Epithelial cell of proximal tubule (primary cell): Measurements from ENCODE around the gene MEOX1. TPM values are rescaled to one million over a fixed set of nuclear protein-coding genes. Genes with fewer than 3 reads are reported as not detected.

Experiments
- DNase-seq: peaks from one replicate; pipeline ENCODE4 v3.0.0-alpha.2; 2011; ENCODE audit warnings: low read depth
- H3K4me3 ChIP-seq: 2 replicates; pipeline ENCODE4 v1.5.1; 2011; ENCODE audit warnings: low read depth, mild to moderate bottlenecking, low read length
- total RNA-seq: library from RNA; depleted of rRNA; stranded (reverse); fragments of >200 nt; gene quantifications from 2 replicates; pipeline ENCODE4 v1.2.3, GENCODE V29; 2015
- TF ChIP-seq, protein P1 (sequence below): conservative IDR thresholded peaks from 2 replicates; pipeline ENCODE4 v1.5.1; 2012; ENCODE audit warnings: low read depth, mild to moderate bottlenecking, low read length

Gene MEOX1
- total RNA-seq, 1 donor from 2014 or later: not detected

DNA sequence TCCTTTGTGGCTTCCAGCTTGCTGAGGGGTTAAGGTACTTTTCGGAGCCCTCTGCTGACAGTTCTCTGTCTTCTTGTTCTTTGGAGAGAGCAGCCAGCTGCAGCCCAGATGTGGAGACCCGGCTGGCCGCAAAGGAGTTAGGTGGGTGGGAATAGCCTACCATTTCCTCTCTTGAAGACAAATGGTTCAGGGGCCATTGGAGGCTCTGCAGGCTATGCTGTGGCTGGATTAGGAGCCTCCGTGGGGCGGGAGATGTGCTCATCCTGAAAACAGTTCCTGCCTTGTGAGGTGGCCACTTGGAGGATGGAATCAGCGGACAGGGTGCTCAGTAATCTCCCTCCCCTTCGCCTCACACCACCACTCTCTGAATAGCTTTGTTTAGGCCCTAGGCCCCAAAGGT lies 30.3 kb downstream of the MEOX1 start:
- TF ChIP-seq, protein P1, sequence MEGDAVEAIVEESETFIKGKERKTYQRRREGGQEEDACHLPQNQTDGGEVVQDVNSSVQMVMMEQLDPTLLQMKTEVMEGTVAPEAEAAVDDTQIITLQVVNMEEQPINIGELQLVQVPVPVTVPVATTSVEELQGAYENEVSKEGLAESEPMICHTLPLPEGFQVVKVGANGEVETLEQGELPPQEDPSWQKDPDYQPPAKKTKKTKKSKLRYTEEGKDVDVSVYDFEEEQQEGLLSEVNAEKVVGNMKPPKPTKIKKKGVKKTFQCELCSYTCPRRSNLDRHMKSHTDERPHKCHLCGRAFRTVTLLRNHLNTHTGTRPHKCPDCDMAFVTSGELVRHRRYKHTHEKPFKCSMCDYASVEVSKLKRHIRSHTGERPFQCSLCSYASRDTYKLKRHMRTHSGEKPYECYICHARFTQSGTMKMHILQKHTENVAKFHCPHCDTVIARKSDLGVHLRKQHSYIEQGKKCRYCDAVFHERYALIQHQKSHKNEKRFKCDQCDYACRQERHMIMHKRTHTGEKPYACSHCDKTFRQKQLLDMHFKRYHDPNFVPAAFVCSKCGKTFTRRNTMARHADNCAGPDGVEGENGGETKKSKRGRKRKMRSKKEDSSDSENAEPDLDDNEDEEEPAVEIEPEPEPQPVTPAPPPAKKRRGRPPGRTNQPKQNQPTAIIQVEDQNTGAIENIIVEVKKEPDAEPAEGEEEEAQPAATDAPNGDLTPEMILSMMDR: no peak
- DNase-seq: no peak

DNA sequence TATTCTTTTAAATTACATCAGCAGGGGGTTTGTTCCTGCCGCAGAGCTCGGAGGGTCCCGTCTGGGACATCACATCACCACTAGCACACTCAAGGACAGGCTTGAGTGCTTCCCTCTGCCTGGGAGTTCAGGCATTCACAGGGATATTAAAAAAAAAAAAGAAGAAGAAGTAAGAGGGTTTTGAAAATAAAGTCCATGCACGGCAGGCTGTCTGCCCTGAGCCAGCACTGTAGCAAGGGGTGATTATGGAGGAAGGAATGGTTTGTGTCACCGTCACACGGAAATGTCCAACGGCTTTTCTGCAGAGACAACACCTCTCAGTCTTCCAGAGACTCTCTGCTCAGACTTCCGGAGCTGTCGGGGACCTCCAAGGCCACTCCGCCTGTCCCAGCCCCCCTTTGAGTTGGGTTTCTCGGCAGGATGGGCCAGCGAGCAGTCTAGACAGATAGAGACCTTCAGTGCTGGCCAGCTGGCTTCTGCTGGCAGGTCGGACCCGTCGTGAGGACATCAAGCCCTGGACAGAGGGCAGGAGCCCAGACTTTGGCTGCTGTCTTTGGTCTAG lies 33.6 kb downstream of the MEOX1 start:
- H3K4me3 ChIP-seq: no peak overlapping the region
- no peak for DNase-seq
- TF ChIP-seq, protein P1: no peak

More for the DNA sequence above, 30.3 kb downstream of the MEOX1 start:
- no peak overlapping the region for H3K4me3 ChIP-seq

GRCh38 chr17:43627653-43628052 lies 34.1 kb downstream of the MEOX1 start:
- TF ChIP-seq, protein P1: no peak

DNA sequence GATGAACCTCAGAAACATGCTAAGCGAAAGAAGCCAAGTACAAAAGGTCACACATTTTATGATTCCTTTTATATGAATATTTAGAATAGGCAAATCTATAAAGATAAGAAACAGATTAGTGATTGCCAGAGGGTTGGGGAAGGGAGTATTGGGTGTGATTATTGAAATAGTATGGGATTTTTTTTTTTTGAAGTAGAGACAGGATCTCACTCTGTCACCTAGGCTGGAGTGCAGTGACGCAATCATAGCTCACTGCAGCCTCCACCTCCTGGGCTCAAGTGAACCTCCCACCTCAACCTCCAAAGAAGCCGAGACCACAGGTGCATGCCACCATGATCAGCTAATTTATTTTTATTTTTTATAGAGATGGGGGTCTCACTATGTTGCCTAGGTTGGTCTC lies 35.7 kb downstream of the MEOX1 start:
- no peak overlapping the region for H3K4me3 ChIP-seq
- TF ChIP-seq, protein P1: no peak
- no peak for DNase-seq

More at GRCh38 chr17:43627653-43628052, 34.1 kb downstream of the MEOX1 start:
- no peak overlapping the region for H3K4me3 ChIP-seq
- no peak for DNase-seq

GRCh38 chr17:43625606-43626005 lies 36.1 kb downstream of the MEOX1 start:
- TF ChIP-seq, protein P1: no peak

GRCh38 chr17:43620581-43620980 lies 41.1 kb downstream of the MEOX1 start:
- TF ChIP-seq, protein P1: no peak
- DNase-seq: no peak
- no peak overlapping the region for H3K4me3 ChIP-seq

More at GRCh38 chr17:43625606-43626005, 36.1 kb downstream of the MEOX1 start:
- DNase-seq: no peak
- no peak overlapping the region for H3K4me3 ChIP-seq

DNA sequence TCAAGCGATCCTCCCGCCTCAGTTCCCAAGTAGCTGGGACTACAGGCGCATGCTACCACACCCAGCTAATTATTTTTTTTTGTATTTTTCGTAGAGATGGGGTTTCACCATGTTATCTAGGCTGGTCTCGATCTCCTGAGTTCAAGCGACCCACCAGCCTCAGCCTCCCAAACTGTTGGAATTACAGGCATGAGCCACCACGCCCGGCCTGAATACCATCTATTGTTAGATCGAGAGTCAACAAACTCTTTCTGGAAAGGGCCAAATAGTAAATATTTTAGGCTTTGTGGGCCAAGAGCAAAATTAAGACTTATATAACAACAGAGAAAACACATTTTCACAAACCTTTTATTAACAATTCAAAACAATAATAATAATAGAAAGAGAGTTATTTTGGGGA lies 41.6 kb downstream of the MEOX1 start:
- TF ChIP-seq, protein P1: no peak

More for the DNA sequence above, 41.6 kb downstream of the MEOX1 start:
- no peak for DNase-seq
- H3K4me3 ChIP-seq: no peak overlapping the region
